Neural crest cell (in vitro differentiated cells): Measurements from ENCODE around the gene LSM5. TPM values are rescaled to one million over a fixed set of nuclear protein-coding genes. Genes with fewer than 3 reads are reported as not detected.
"Not testable (repeated sequence)": the region's sequence is repeated elsewhere in the genome, so short reads cannot be mapped to it uniquely, and the experiment has no call there.

Source experiments
- DNase-seq: peaks from one replicate; pipeline ENCODE4 v3.0.0; 2021; ENCODE audit warnings: low read depth, mixed read lengths, low spot score
- H3K27ac Mint-ChIP-seq: one replicate; pipeline ENCODE4 v1.8.0; 2021; ENCODE audit warnings: mild to moderate bottlenecking, mixed read lengths; ENCODE audit not compliant: unreplicated experiment
- H3K27me3 Mint-ChIP-seq: 2 replicates; pipeline ENCODE4 v1.8.0; 2021; ENCODE audit warnings: low read depth, mild to moderate bottlenecking, mixed read lengths
- H3K36me3 Mint-ChIP-seq: 2 replicates; pipeline ENCODE4 v1.8.0; 2021; ENCODE audit warnings: low read depth, mild to moderate bottlenecking, mixed read lengths
- H3K4me1 Mint-ChIP-seq: 2 replicates; pipeline ENCODE4 v1.8.0; 2021; ENCODE audit warnings: mixed read lengths
- H3K4me3 Mint-ChIP-seq: one replicate; pipeline ENCODE4 v1.8.0; 2021; ENCODE audit warnings: mild to moderate bottlenecking, mixed read lengths
- H3K9me3 Mint-ChIP-seq: 2 replicates; pipeline ENCODE4 v1.8.0; 2021; ENCODE audit warnings: mixed read lengths
- CTCF ChIP-seq: fragments of 200-600 bp; sonication (generic); conservative IDR thresholded peaks from 2 replicates; pipeline ENCODE4 v1.5.0; 2021; ENCODE audit warnings: antibody characterized with exemption, mild to moderate bottlenecking
- total RNA-seq: library from RNA; stranded (reverse); gene quantifications from 2 replicates; pipeline ENCODE4 v1.2.1, GENCODE V29; 2021

LSM5 gene
- total RNA-seq, 1 donor from 2014 or later: 89.0 TPM

GRCh38 chr7:32506266-32507054, 16.3 kb upstream of the LSM5 start:
- peaks cover 8% of the 10 kb centered on the region for H3K9me3 Mint-ChIP-seq
- no peak overlapping the region for H3K4me3 Mint-ChIP-seq
- peaks cover 45% of the 10 kb centered on the region for H3K36me3 Mint-ChIP-seq
- H3K27me3 Mint-ChIP-seq: no peaks in the 10 kb centered on the region
- DNase-seq: no peak
- no peak overlapping the region for H3K27ac Mint-ChIP-seq
- peaks cover 9% of the 10 kb centered on the region for H3K4me1 Mint-ChIP-seq
- no peak for TF ChIP-seq CTCF

GRCh38 chr7:32502728-32503127, 12.5 kb upstream of the LSM5 start:
- no peak for TF ChIP-seq CTCF
- Mint-ChIP-seq H3K4me1 (peaks cover 18% of the 10 kb centered on the region), H3K36me3 (peaks cover 29% of the 10 kb centered on the region), H3K9me3 (peaks cover 4% of the 10 kb centered on the region), H3K4me3 (no peak overlapping the region), H3K27ac (no peak overlapping the region), H3K27me3 (no peaks in the 10 kb centered on the region)
- DNase-seq: no peak

GRCh38 chr7:32501522-32501921, 11.3 kb upstream of the LSM5 start:
- Mint-ChIP-seq H3K4me3 (peak overlapping the region; percentile 31), H3K36me3 (peaks cover 19% of the 10 kb centered on the region), H3K4me1 (peaks cover 22% of the 10 kb centered on the region), H3K9me3 (no peaks in the 10 kb centered on the region), H3K27me3 (no peaks in the 10 kb centered on the region), H3K27ac (no peak overlapping the region)
- no peak for TF ChIP-seq CTCF
- no peak for DNase-seq

GRCh38 chr7:32500922-32501341, 10.8 kb upstream of the LSM5 start:
- Mint-ChIP-seq H3K4me3 (peak overlapping the region; percentile 28), H3K9me3 (no peaks in the 10 kb centered on the region), H3K27me3 (no peaks in the 10 kb centered on the region), H3K36me3 (peaks cover 15% of the 10 kb centered on the region), H3K4me1 (peaks cover 28% of the 10 kb centered on the region), H3K27ac (no peak overlapping the region)
- no peak for TF ChIP-seq CTCF
- DNase-seq: no peak

GRCh38 chr7:32500216-32500615, 10.0 kb upstream of the LSM5 start:
- H3K27ac Mint-ChIP-seq, DNase-seq, H3K27me3 Mint-ChIP-seq, H3K9me3 Mint-ChIP-seq: not testable (repeated sequence)
- Mint-ChIP-seq H3K4me1 (peaks cover 28% of the 10 kb centered on the region), H3K36me3 (peaks cover 15% of the 10 kb centered on the region), H3K4me3 (peak overlapping the region; percentile 67)

GRCh38 chr7:32499755-32500154, 9.6 kb upstream of the LSM5 start:
- DNase-seq, H3K27ac Mint-ChIP-seq, H3K27me3 Mint-ChIP-seq, H3K9me3 Mint-ChIP-seq: not testable (repeated sequence)
- H3K4me3 Mint-ChIP-seq: peak overlapping the region; percentile 67
- H3K36me3 Mint-ChIP-seq: peaks cover 15% of the 10 kb centered on the region
- H3K4me1 Mint-ChIP-seq: peaks cover 28% of the 10 kb centered on the region
